Measurements from ENCODE around the gene CAMK1.
A peak's percentile ranks its signal among the peaks of the same experiment; 100 is the strongest.

The CAMK1 gene

DNA sequence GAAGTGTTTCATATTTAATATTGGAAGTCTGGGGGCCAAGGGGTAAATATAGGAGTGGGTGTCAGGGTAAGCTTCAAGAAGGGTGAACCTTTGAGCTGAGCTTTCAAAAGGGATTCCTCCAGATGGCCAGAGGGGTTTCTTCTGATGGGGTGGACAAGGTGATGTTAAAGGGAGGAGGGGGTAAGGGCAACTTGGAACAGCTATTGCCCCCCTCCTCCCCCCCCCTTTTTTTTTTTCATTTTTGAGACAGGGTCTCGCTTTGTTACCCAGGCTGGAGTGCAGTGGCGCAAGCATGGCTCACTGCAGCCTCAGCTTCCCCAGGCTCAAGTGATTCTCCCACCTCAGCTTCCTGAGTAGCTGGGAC lies 38.2 kb upstream of the CAMK1 start:
- TF ChIP-seq, protein P1, sequence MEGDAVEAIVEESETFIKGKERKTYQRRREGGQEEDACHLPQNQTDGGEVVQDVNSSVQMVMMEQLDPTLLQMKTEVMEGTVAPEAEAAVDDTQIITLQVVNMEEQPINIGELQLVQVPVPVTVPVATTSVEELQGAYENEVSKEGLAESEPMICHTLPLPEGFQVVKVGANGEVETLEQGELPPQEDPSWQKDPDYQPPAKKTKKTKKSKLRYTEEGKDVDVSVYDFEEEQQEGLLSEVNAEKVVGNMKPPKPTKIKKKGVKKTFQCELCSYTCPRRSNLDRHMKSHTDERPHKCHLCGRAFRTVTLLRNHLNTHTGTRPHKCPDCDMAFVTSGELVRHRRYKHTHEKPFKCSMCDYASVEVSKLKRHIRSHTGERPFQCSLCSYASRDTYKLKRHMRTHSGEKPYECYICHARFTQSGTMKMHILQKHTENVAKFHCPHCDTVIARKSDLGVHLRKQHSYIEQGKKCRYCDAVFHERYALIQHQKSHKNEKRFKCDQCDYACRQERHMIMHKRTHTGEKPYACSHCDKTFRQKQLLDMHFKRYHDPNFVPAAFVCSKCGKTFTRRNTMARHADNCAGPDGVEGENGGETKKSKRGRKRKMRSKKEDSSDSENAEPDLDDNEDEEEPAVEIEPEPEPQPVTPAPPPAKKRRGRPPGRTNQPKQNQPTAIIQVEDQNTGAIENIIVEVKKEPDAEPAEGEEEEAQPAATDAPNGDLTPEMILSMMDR (IDR thresholded peaks at IDR 0.05; ENCODE audit: unreplicated experiment in 3 of 3): no peak
- no peaks in the 10 kb centered on the region for H3K27me3 Mint-ChIP-seq (ENCODE audit: low read depth)
- H3K27ac Mint-ChIP-seq: peak overlapping the region; percentile 55 to 92 (median 62)
- H3K9me3 Mint-ChIP-seq: no peaks in the 10 kb centered on the region
- H3K36me3 Mint-ChIP-seq (ENCODE audit: low read depth): peaks cover 26% of the 10 kb centered on the region
- H3K4me1 Mint-ChIP-seq: peaks cover 21% of the 10 kb centered on the region
- H3K4me3 Mint-ChIP-seq: peak overlapping the region; percentile 47 to 63 (median 53)

DNA sequence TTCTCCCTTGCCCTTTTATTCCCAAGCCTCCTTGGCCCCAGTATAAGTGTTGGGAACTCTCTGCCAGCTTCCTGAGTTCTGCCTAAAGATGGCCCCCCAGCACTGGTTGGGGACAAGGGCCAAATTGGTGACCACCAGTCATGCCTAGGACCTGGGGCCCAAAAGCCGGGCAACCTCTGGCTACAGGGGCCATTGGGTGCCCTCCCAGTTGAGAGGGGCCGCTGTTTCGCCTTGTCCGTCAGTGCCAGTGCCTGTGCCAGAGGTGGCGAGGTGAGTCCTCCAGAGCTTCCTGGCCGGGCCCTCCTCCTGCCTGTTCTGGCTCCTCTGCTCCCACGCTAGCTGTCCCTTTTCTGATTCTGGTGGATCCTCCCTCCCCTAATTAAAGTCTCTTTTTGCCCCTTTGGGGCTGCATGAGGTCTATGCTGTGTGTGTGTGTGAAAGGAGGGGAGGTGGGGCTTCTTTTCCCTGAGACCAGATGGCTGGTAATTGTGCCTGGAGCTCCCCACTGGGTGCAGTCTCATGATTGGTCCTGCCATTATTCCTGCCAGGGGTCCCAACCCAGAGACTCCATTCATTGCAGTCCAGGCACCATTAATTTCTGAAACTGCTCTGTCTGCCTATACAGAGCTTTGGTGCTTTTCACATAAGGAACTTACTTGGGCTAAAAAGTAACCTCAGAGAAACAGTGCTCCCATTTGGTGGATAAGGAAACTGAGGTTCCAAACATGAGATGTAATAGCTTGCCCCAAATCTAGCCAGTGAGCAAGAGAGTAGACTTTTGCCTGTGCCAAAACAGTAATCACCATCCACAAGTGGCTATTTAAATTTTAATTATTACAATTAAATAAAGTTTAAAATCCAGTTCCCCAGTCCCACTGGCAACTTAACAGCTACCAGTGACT lies 37.2 kb upstream of the CAMK1 start:
- peaks cover 21% of the 10 kb centered on the region for H3K4me1 Mint-ChIP-seq
- H3K9me3 Mint-ChIP-seq: no peaks in the 10 kb centered on the region
- TF ChIP-seq, protein P1 (IDR thresholded peaks at IDR 0.05; ENCODE audit: unreplicated experiment in 3 of 3): no peak
- H3K27me3 Mint-ChIP-seq (ENCODE audit: low read depth): no peaks in the 10 kb centered on the region
- peaks cover 30% of the 10 kb centered on the region for H3K36me3 Mint-ChIP-seq (ENCODE audit: low read depth)
- H3K27ac Mint-ChIP-seq: peak overlapping the region in 2 of 3 experiments; percentile 55 to 92
- no peak overlapping the region for H3K4me3 Mint-ChIP-seq

- H3K36me3 Mint-ChIP-seq (ENCODE audit: low read depth): peaks cover 36% of the 10 kb centered on the region
- H3K27ac Mint-ChIP-seq: no peak overlapping the region
- no peaks in the 10 kb centered on the region for H3K9me3 Mint-ChIP-seq
- no peaks in the 10 kb centered on the region for H3K27me3 Mint-ChIP-seq (ENCODE audit: low read depth)
- peaks cover 14% of the 10 kb centered on the region for H3K4me1 Mint-ChIP-seq
- TF ChIP-seq, protein P1 (IDR thresholded peaks at IDR 0.05; ENCODE audit: unreplicated experiment in 3 of 3): no peak
- H3K4me3 Mint-ChIP-seq: no peak overlapping the region
Measured at GRCh38 chr3:9806137-9806536, 36.4 kb upstream of the CAMK1 start.

DNA sequence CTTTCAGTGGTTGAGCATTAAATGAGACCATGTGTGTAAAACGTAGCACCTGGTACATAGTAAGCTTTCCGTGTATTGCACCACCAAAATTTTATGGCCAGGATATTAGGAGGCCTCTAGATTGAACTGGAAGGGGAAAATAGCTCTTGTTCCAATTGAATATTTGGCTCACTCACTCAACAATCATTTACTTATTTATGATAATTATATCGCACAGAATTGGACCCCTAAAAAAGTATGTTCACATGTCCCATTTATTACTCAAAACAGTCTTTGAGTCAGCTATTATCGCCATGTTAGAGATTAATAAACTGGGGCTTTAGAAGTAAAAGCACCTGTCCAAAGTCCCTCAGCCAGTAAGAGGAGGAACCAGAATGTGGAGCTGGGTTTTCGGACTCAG lies 35.2 kb upstream of the CAMK1 start:
- Mint-ChIP-seq H3K4me3 (no peak overlapping the region), H3K27me3 (ENCODE audit: low read depth) (no peaks in the 10 kb centered on the region), H3K36me3 (ENCODE audit: low read depth) (peaks cover 45% of the 10 kb centered on the region), H3K27ac (no peak overlapping the region), H3K9me3 (no peaks in the 10 kb centered on the region), H3K4me1 (peaks cover 6% of the 10 kb centered on the region)
- TF ChIP-seq, protein P1 (IDR thresholded peaks at IDR 0.05; ENCODE audit: unreplicated experiment in 3 of 3): no peak

GRCh38 chr3:9803494-9803893 lies 33.7 kb upstream of the CAMK1 start:
- no peaks in the 10 kb centered on the region for H3K9me3 Mint-ChIP-seq
- no peak overlapping the region for H3K27ac Mint-ChIP-seq

More at GRCh38 chr3:9803494-9803893, 33.7 kb upstream of the CAMK1 start:
- Mint-ChIP-seq H3K27me3 (ENCODE audit: low read depth) (no peaks in the 10 kb centered on the region), H3K4me1 (no peaks in the 10 kb centered on the region), H3K4me3 (no peak overlapping the region), H3K36me3 (ENCODE audit: low read depth) (peaks cover 55% of the 10 kb centered on the region)
- TF ChIP-seq, protein P1 (IDR thresholded peaks at IDR 0.05; ENCODE audit: unreplicated experiment in 3 of 3): no peak

All from nephron (organoid).